HG03135 (cell line): ENCODE results near the gene CCDC57.

Source experiments
- ATAC-seq: cut with Tn5 transposase; IDR thresholded peaks from one replicate; pipeline ENCODE4 v1.9.1; 2021; ENCODE audit warnings: mild to moderate bottlenecking, moderate library complexity; ENCODE audit not compliant: unreplicated experiment

Gene CCDC57

DNA sequence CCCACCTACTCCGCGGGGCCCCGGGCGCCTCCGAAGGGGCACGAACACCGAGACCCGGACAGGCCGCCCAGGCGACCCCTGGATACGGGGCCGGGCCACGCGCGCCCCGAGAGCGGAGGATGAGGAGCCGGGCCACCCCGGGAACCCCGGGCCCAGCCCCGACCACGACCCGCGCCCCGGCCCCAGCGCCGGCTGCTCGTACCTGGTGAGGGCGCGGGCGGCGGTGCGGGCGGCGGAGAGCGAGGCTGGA lies 114.8 kb downstream of the CCDC57 start:
- no peak for ATAC-seq

DNA sequence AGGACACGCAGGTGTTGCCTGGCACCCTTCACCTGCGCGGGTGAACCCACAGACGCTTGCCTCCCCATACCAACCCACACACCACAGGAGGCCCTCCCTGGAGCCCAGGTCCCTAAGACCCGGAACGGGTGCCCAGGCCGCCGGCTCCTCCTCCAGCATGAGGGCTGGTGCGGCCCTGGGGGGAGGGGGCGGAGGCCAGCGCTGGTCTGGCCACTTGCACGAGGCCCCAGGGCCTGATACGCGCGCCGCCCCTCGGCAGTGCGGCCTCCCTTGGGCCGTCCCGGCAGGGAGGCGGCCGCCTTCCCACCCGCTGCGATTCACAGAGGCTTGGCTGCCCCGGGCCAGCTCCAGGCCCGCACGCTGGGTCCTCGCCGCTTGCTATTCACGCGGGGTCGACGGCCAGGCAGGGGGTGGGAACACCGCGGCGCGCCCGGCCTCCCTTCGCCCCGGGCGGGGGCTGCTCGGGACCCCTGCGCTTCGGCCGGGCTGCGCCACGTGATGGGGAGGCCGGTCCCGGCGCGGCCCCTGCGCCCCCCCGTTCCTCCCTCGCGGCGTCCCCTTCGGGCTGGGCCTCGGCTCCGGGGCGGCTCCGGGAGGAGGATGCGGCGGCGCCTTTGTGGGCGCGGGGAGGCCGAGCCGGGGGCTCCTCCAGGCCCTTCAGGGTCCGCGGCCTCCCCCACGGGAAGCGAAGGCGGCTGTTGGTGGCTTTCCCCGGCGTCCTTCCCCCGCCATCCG lies 115.3 kb downstream of the CCDC57 start:
- ATAC-seq: no peak

- ATAC-seq: no peak
Measured at GRCh38 chr17:82096709-82097183, 115.9 kb downstream of the CCDC57 start.

DNA sequence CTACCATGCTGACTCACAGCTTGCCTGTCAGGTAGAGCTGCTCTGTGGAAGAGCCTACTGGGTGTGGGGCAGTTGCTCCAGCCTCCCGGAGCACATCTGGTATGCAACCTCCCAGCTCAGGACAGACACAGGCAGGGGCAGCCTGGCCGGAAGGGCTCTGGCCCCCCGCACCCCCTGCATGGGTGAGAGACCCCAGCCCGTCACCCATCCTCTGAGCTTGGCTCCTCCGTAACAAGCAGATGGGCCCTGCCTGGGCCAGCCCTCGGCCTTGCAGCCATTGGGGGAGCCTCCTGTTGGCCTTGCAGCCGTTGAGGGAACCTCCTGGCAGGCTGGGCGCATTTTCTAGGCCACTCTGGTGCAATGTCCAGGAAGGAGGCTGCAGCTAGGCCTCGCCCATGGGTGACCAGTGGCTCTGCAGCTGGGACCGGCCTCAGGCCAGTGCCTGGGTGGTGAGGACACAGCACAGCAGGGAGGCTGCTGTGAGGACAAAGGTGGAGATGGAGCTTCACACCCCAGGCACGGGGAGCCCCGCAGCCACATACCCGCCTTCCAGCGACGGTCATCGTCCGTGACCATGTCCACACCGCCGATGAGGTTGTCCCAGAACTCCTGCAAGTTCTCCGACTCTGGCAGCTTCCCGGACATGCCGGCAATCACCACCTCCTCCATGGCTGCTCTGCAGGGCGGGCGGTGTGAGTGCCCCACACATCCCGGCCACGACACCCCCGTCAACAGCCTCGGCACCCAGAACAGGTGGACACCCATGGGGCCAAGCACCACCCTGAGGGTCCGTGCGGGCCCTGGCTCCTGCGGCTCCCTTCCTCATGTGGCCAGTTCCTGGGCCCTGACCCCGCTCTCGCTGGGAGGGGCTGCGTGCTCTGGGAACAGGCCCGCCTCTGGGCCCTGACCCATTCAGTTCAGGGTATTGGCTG lies 116.6 kb downstream of the CCDC57 start:
- no peak for ATAC-seq

GRCh38 chr17:82094931-82095776 lies 117.5 kb downstream of the CCDC57 start:
- no peak for ATAC-seq

GRCh38 chr17:82092995-82093751 lies 119.5 kb downstream of the CCDC57 start:
- no peak for ATAC-seq

GRCh38 chr17:82092628-82092994 lies 120.0 kb downstream of the CCDC57 start:
- ATAC-seq: no peak

- no peak for ATAC-seq
Measured at GRCh38 chr17:82092094-82092586, 120.5 kb downstream of the CCDC57 start.

GRCh38 chr17:82091264-82092066 lies 121.2 kb downstream of the CCDC57 start:
- ATAC-seq: no peak

DNA sequence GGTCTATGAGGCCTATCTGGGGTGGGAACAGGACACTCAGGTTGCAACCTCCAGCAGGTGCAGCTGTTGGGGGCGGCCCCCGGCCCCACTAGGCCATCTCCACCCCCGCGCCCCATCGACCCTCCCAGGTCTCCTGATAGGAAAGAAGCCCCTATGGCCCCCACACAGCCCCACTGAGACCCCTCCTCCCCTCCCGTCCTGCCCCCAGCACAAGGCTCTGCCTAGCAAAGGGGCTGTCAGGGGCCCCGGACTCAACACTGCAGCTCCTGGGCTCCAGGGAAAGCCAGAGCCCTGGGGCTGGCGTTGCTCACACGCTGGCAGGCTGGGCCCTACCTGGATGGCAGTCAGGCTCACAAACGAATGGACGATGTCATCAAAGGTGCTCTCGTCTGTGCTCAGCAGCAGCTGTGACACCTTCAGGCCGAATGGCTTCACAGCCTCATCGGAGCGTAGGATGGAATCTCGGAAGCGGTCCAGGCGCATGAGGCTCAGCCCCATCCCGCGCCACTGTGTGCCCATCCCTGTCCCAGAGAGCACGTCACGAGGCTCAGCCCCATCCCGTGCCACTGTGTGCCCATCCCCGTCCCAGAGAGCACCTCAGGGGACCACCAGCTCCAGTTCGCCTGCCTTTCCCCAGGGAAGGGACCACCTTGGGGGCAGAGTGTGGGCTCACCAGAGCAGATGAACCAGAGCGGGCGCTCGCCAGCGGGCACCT lies 121.9 kb downstream of the CCDC57 start:
- no peak for ATAC-seq

DNA sequence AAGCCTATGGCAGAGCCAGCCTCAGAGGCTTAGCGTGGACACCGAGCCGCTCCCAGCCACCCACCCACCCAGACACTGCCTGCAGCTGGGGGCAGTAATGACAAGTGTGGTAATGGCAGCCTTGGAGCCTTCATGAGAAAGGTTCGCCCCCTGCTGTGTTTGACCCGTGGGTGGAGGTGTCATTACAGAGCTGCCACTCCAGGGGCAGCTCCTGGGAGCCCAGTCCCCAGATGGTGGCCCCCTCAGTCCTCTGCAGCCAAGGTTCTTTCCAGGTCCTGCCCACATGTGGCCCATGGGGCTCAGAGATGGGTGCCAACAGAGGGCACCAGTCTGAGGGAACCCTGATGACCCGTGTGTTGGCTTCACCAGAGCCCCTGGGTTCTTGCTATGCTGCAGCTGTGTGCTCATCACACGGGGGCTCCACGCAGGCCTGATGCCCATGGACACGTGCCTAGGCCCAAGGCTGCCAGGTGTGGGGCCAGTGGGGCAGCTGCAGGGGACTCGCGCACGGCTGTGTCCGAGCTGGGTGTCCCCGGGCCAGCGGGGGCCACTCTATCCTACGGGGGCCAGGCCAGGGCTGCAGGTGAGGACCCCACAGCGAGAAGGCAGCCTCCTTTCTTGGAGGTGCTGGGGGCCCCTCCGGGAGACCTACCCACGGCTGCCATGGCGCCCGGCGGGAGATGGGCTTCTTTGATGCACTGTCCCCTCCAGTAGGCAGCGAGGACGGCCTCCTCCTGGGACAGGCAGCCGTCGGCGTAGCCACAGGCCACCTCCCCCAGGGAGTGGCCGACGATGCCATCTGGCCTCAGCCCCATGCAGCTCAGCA lies 122.7 kb downstream of the CCDC57 start:
- no peak for ATAC-seq

DNA sequence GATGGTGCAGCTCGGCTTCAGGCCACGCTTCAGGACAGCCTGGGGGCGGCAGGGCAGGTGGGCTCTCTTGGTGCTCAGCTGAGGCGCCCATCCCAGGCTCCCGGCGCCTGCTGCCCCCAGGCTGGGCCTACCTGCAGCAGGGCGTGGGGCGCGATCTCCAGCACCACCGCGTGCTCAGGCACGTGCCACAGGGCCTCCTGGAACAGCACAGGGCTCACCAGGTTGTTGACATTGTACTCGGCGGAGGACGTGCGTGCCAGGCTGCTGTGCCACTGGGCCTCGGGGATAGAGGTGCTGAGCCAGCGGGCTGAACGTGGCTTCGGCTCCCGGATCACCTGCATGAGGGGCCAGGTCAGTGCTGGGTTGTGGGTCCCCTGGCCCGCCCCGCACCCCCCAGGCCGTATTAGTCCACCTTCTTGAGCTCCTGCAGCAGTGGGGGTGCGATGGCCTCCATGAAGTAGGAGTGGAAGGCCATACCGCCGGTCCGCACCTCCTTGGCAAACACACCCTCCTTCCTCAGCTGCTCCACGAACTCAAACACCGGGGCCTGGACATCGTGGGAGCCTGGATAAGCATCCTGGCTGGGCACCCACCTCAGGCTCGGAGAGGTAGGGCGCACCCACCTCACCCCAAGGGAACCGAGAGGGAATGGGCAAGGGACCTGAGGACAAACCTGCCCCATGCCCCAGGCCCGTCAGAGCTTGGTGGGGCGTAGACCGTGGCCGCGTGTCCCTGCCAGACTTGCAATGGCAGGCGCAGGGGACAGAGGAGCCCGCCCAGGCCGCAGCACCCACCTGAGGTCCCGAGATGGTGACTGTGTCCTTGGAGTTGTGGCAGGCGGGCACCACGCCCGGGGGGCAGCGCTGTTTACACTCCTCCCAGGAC lies 123.6 kb downstream of the CCDC57 start:
- ATAC-seq: no peak

- ATAC-seq: no peak
Measured at GRCh38 chr17:82087961-82088837, 124.4 kb downstream of the CCDC57 start.

GRCh38 chr17:82086941-82087906 lies 125.4 kb downstream of the CCDC57 start:
- no peak for ATAC-seq
